Peyer's patch (tissue), 4 donors: ENCODE measurements around the gene OR4E1.

Experiments
- POLR2A ChIP-seq, 2 donors: fragments of 450-650 bp; IDR thresholded peaks; one replicate each; pipeline ENCODE4 v1.5.1; 2017; ENCODE audit warnings: antibody characterized with exemption in 2 of 2, mild to moderate bottlenecking in 2 of 2, moderate library complexity in 2 of 2
- TF ChIP-seq, protein P1 (sequence below), 6 experiments: fragments of 450-650 bp in 4 of 6; fragments of 200-600 bp in 2 of 6; sonication (generic) in 1 of 6; IDR thresholded peaks; one replicate each; pipeline ENCODE4 v1.5.1; 2017 to 2019; ENCODE audit warnings: antibody characterized with exemption in 6 of 6, mild to moderate bottlenecking in 3 of 6, moderate library complexity in 1 of 6

DNA sequence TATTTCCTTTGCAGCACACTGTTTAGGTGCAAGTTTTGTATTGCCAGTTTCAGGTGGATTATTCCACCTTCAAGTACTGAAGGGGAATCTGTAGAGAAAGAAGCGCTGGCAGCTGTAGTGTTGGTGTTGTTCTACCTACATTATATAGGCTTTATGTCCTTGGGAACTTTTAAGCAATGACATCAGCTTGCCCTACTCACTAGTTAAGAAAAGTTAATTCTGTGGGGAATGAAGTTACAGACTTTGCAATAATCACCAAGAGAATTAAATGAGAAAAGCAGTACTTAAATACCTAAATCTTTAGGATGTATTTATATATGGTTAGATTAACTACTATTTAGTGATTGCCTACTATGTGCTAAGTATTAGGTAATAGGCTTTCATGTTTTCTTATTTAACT, at the start of gene OR4E1:
- TF ChIP-seq, protein P1, sequence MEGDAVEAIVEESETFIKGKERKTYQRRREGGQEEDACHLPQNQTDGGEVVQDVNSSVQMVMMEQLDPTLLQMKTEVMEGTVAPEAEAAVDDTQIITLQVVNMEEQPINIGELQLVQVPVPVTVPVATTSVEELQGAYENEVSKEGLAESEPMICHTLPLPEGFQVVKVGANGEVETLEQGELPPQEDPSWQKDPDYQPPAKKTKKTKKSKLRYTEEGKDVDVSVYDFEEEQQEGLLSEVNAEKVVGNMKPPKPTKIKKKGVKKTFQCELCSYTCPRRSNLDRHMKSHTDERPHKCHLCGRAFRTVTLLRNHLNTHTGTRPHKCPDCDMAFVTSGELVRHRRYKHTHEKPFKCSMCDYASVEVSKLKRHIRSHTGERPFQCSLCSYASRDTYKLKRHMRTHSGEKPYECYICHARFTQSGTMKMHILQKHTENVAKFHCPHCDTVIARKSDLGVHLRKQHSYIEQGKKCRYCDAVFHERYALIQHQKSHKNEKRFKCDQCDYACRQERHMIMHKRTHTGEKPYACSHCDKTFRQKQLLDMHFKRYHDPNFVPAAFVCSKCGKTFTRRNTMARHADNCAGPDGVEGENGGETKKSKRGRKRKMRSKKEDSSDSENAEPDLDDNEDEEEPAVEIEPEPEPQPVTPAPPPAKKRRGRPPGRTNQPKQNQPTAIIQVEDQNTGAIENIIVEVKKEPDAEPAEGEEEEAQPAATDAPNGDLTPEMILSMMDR (IDR thresholded peaks at IDR 0.05) = no peak
- TF ChIP-seq POLR2A (IDR thresholded peaks at IDR 0.05) = no peak
